Endometrial microvascular endothelial cells (primary cell): Measurements from ENCODE around the gene SYMPK. TPM values are rescaled to one million over a fixed set of nuclear protein-coding genes. Genes with fewer than 3 reads are reported as not detected.

ENCODE experiments used
- total RNA-seq: library from RNA; depleted of rRNA; stranded (reverse); fragments of >200 nt; gene quantifications from one replicate; pipeline ENCODE4 v1.2.3, GENCODE V29; 2015; ENCODE audit errors: inconsistent ontology term

SYMPK gene
- total RNA-seq, 1 donor from 2014 or later: 44.8 TPM

Other genes starting within 250 kb of the SYMPK start
- gene EML2, start 223.8 kb downstream of the SYMPK start, total RNA-seq: 24.0 TPM
- gene GIPR, start 194.9 kb downstream of the SYMPK start, total RNA-seq: not detected
- gene SNRPD2, start 171.2 kb downstream of the SYMPK start, total RNA-seq: 239 TPM
- 21.3 TPM for gene QPCTL, start 170.5 kb downstream of the SYMPK start, total RNA-seq
- 10.7 TPM for gene FBXO46, start 132.3 kb downstream of the SYMPK start, total RNA-seq
- gene MEIOSIN, start 129.7 kb downstream of the SYMPK start, total RNA-seq: not detected
- gene SIX5, start 93.9 kb downstream of the SYMPK start, total RNA-seq: 6.8 TPM
- 8.6 TPM for gene DMPK, start 80.7 kb downstream of the SYMPK start, total RNA-seq
- gene DMWD, start 70.3 kb downstream of the SYMPK start, total RNA-seq: 40.3 TPM
- not detected for gene RSPH6A, start 47.8 kb downstream of the SYMPK start, total RNA-seq
- not detected for gene FOXA3, start 1.2 kb upstream of the SYMPK start, total RNA-seq
- gene IRF2BP1, start 23.0 kb upstream of the SYMPK start, total RNA-seq: 13.6 TPM
- 0.84 TPM for gene MYPOP, start 39.5 kb upstream of the SYMPK start, total RNA-seq
- gene NANOS2, start 51.6 kb upstream of the SYMPK start, total RNA-seq: not detected
- 8.8 TPM for gene NOVA2, start 110.7 kb upstream of the SYMPK start, total RNA-seq
- 4.9 TPM for gene CCDC61, start 132.3 kb upstream of the SYMPK start, total RNA-seq
- not detected for gene PGLYRP1, start 159.9 kb upstream of the SYMPK start, total RNA-seq
- gene IGFL4, start 177.9 kb upstream of the SYMPK start, total RNA-seq: not detected